KOPT-K1 (cell line): ENCODE results near the gene GALNT10.
A peak's percentile ranks its signal among the peaks of the same experiment; 100 is the strongest.

Experiments
- H3K27ac ChIP-seq: fragments of 200-600 bp; sonication (generic); 2 replicates; pipeline ENCODE4 v1.5.1; 2016; ENCODE audit warnings: antibody characterized with exemption, mild to moderate bottlenecking, low read depth, low read length; ENCODE audit not compliant: poor library complexity, severe bottlenecking
- H3K36me3 ChIP-seq: fragments of 200-600 bp; sonication (generic); 2 replicates; pipeline ENCODE4 v1.5.1; 2017; ENCODE audit warnings: antibody characterized with exemption, mild to moderate bottlenecking, low read length, moderate library complexity; ENCODE audit not compliant: insufficient read depth
- H3K9me3 ChIP-seq: fragments of 200-600 bp; sonication (generic); 2 replicates; pipeline ENCODE4 v1.5.1; 2017; ENCODE audit warnings: antibody characterized with exemption, low read length, mild to moderate bottlenecking; ENCODE audit not compliant: insufficient read depth, poor library complexity, severe bottlenecking

The GALNT10 gene

DNA sequence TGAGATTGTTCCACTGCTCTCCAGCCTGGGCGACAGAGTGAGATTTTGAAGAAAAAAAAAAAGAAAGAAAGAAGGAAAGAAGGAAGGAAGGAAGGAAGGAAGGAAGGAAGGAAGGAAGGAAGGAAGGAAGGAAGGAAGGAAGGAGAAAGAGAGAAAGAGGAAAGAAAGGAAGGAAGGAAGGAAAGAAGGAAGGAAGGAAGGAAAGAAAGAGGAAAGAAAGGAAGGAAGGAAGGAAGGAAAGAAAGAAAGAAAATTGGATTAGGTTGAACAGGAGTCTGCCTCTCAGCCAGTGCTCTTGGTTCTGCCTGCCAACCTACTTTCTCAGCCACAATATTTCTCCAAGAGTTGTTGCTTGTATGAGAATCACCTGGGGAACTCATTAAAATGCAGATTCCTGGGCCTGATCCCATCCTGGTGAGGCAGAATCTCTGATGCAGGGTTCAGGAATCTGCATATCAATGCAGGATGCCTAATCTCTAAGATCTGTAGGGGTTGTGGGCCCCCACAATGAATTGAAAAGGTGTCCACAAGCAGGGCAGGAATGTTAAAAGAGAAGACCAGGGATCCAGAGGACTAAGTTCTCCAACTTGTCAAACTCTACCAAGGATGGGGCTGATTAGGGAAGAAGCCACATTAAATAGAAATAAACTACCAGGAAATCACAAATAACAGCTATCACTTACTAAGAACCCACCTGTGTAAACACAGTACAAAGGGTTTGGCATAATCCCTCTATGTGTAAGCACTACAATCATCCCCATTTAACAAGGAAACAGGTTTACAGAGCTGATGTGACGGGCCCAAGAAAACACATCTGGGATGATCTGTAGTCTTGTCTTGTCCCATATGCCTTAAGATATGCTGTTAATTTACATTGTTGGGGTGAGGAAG, 23.4 kb upstream of the GALNT10 start:
- Histone ChIP-seq H3K36me3 (no peaks in the 10 kb centered on the region), H3K9me3 (no peaks in the 10 kb centered on the region), H3K27ac (no peak overlapping the region)

GRCh38 chr5:154168395-154168794, 22.1 kb upstream of the GALNT10 start:
- Histone ChIP-seq H3K36me3 (no peaks in the 10 kb centered on the region), H3K27ac (no peak overlapping the region), H3K9me3 (no peaks in the 10 kb centered on the region)

- Histone ChIP-seq H3K36me3 (no peaks in the 10 kb centered on the region), H3K27ac (no peak overlapping the region), H3K9me3 (no peaks in the 10 kb centered on the region)
Observed at GRCh38 chr5:154172785-154173184, 17.7 kb upstream of the GALNT10 start.

DNA sequence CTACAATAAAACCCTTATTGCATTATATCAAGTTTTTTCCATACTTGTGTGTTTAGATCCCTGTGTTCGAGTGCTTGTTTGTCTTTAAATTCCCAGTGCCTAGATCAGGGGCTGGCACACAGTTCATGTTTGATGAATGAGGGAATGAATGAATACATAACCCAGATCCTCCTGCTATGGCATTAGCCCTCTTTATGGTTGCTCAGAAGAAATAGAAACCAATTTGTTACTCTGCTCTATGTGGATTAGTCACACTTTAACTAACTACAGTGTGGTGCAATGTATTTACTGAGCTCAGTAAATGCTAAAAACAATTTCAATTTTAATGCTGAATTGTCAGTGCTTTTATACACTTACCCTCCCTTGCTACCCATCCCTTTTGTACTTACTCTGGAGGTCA, 16.4 kb upstream of the GALNT10 start:
- Histone ChIP-seq H3K36me3 (no peaks in the 10 kb centered on the region), H3K9me3 (no peaks in the 10 kb centered on the region), H3K27ac (no peak overlapping the region)

DNA sequence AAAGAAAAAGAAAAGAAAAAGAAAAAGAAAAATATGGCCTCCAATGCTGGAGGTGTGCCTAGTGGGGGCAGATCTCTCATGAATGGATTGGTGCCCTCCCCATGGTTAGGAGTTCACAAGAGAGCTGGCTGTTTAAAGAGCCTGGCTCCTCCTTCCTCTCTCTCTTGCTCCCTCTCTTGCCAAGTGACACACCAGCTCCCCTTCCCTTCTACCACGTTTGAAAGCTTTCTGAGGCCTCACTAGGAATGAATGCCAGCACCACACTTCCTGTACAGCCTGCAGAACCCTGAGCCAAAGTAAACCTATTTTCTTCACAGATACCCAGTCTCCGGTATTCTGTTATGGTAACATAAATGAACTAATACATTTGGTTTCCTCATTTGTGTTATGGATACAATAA, 14.4 kb upstream of the GALNT10 start:
- no peak overlapping the region for H3K27ac ChIP-seq
- no peaks in the 10 kb centered on the region for H3K36me3 ChIP-seq
- no peaks in the 10 kb centered on the region for H3K9me3 ChIP-seq

DNA sequence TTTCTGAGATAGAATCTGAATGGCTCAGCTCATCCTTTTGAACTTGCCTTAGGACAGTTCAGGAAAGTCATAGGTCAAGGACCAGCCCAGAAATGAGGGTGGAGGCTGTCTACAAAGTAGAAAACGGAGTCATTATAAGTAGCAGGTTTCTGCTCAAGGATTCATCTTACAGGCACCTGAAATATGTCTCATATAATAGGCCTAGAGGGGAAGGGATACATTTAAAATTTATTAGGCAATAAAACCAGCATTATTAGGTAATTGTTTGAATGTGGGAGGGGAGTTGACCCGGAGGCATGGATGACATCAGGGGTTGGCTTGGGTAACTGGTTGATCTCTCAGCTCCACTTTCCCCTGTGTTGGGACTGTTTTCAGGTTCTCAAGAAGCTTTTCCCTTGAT, 11.9 kb upstream of the GALNT10 start:
- Histone ChIP-seq H3K9me3 (no peaks in the 10 kb centered on the region), H3K27ac (no peak overlapping the region), H3K36me3 (no peaks in the 10 kb centered on the region)

DNA sequence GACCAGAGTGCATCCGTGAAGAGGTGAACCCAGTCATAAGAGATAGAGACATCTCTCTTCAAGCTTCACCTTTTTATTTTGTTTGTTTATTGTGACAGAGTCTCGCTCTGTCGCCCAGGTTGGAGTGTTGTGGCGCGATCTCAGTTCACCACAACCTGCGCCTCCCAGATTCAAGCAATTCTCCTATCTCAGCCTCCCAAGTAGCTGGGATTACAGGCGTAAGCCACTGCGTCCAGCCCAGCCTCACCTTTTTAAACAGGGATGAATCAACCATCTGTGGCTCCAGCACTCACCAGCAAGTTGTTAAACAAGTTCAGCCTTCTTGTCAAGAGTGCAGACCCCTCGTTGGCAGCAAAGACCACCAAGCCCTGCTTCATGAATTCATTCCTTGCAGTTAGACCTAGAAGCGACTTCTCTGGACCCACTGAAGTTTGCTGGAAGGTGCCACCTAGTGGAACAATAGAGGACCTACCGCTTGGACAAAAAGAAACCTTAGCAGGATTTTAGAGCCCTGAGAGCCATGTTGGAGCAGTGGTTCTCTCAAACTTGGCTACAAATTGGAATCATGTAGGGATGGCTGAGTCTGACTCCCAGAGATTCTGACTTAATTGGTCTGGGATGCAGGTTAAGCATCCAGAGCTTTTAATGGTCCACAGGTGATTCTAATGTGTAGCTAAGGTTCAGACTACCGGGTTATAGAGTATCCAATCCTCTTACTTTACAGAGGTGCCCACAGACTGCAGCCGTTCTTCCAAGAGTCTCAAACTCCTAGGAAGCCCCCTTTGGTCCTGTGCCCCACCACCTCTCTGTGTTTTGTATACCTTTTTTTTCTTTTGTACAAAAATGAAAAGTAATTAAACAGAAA, 10.5 kb upstream of the GALNT10 start:
- Histone ChIP-seq H3K27ac (no peak overlapping the region), H3K36me3 (no peaks in the 10 kb centered on the region), H3K9me3 (no peaks in the 10 kb centered on the region)

DNA sequence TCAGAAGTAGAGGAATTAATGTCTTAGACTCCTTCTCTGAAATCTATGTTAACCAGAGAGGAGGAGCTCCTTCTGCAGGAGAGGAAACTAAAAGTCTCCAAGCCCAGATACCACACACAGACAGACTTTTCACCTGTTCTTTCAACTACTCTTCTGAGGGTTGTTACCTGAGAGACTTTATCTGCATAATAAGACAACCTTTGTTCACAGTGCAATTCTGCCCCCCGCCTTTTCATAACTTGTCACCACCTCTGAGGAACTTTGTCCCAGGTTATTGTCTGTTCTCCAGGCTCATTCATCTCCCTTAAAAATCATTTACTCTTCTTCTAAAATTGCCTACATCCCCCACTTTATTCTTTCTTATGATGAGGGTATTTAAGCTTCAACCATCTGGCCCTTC, 9.4 kb upstream of the GALNT10 start:
- Histone ChIP-seq H3K9me3 (no peaks in the 10 kb centered on the region), H3K36me3 (no peaks in the 10 kb centered on the region), H3K27ac (no peak overlapping the region)

GRCh38 chr5:154189256-154189818, 1.2 kb upstream of the GALNT10 start:
- Histone ChIP-seq H3K27ac (no peak overlapping the region), H3K36me3 (no peaks in the 10 kb centered on the region), H3K9me3 (no peaks in the 10 kb centered on the region)

DNA sequence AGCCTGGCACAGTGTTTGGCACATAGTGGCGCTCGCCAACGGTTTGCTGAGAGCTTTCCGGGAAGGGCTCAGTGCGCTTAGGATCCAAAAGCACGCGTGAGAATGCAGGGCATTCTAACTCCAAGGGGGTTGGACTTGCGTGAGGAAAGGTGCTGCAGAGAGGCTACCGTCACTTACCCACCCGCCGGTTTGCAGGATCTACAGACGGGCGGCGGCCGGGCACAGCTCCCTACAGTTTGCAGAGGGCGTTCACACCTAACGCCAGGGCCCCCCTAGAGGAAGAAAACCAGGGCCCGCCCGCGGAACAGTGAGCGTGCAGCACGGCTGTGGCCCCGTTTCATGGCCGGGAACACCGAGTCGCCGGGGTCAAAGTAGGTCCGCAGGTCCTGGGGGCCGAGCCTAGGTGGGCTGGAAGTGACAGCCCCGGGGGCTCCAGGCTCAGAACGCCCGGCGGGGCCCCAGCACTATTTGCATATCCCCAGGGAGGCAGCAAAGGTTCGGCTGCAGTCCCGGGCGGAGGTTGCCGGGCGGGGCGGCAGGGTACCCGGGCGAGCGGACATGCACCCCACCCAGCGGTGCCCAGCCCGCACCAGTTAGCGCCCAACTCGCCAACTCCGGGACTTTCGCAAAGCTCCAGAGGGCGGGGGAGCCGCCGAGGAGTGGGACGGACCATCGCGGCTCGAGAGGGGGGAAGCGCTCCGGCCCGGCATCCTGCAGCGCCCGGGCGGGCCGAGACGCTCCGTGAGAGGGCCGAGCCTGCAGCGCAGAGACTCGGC, 526 bp upstream of the GALNT10 start:
- H3K27ac ChIP-seq: peak overlapping the region; percentile 54
- no peaks in the 10 kb centered on the region for H3K9me3 ChIP-seq
- H3K36me3 ChIP-seq: no peaks in the 10 kb centered on the region

GRCh38 chr5:154191467-154192261, 1.1 kb downstream of the GALNT10 start:
- Histone ChIP-seq H3K9me3 (no peaks in the 10 kb centered on the region), H3K27ac (no peak overlapping the region), H3K36me3 (no peaks in the 10 kb centered on the region)

- no peaks in the 10 kb centered on the region for H3K36me3 ChIP-seq
- H3K27ac ChIP-seq: no peak overlapping the region
Observed at GRCh38 chr5:154193283-154193682, 2.8 kb downstream of the GALNT10 start.

DNA sequence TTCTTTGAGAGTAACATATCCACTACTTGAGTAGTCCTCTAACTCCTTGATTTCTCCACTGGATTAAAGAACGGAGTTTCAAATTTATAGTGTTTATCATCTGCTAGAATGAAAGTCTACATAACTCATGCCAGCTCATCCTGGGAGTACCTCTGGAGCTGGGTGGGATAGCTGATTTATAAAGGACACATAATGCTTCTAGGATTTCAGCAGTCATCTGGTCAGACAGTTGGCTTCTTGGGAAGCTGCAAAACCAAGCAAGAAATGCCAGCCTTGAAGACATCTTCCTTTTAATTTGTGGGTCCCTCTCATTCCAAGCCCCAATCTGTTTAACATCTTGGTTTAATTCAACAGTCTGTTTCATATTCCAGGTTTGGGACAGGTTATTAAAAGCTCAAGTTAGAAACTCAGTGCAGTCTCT, 3.2 kb downstream of the GALNT10 start:
- H3K27ac ChIP-seq: no peak overlapping the region
- no peaks in the 10 kb centered on the region for H3K36me3 ChIP-seq
- no peaks in the 10 kb centered on the region for H3K9me3 ChIP-seq

More at GRCh38 chr5:154193283-154193682, 2.8 kb downstream of the GALNT10 start:
- no peaks in the 10 kb centered on the region for H3K9me3 ChIP-seq
